OCI-LY1 (cell line): ENCODE results near the gene NSG1.
A peak's percentile ranks its signal among the peaks of the same experiment; 100 is the strongest.

Experiments
- H2AFZ ChIP-seq: fragments of 200-600 bp; sonication (generic), shearing (Covaris generic); 2 replicates; pipeline ENCODE4 v1.6.0; 2014; ENCODE audit warnings: antibody characterized with exemption, mild to moderate bottlenecking, low read length
- H3F3A ChIP-seq: fragments of 200-600 bp; sonication (generic), shearing (Covaris generic); 2 replicates; pipeline ENCODE4 v1.6.0; 2014; ENCODE audit warnings: mild to moderate bottlenecking, antibody characterized with exemption, low read length, moderate library complexity; ENCODE audit not compliant: insufficient read depth
- H3K27ac ChIP-seq: fragments of 200-600 bp; sonication (generic); 2 replicates; pipeline ENCODE4 v1.5.1; 2014; ENCODE audit warnings: low read length, mixed run types, mild to moderate bottlenecking, low read depth; ENCODE audit not compliant: poor library complexity, severe bottlenecking
- H3K27me3 ChIP-seq: fragments of 200-600 bp; sonication (generic); 2 replicates; pipeline ENCODE4 v1.6.0; 2014; ENCODE audit warnings: antibody characterized with exemption, mild to moderate bottlenecking, low read length, moderate library complexity; ENCODE audit not compliant: insufficient read depth
- H3K36me3 ChIP-seq: fragments of 200-600 bp; sonication (generic); 2 replicates; pipeline ENCODE4 v1.6.1; 2014; ENCODE audit warnings: mild to moderate bottlenecking, antibody characterized with exemption, low read length, moderate library complexity, mixed read lengths; ENCODE audit not compliant: insufficient read depth
- H3K4me1 ChIP-seq: fragments of 200-600 bp; sonication (generic); 2 replicates; pipeline ENCODE4 v1.5.1; 2014; ENCODE audit warnings: mild to moderate bottlenecking, low read length, moderate library complexity; ENCODE audit not compliant: insufficient read depth, severe bottlenecking
- H3K4me2 ChIP-seq: fragments of 200-600 bp; sonication (generic), shearing (Covaris generic); 2 replicates; pipeline ENCODE4 v1.6.1; 2014; ENCODE audit warnings: low read length
- H3K4me3 ChIP-seq: fragments of 200-600 bp; sonication (generic); 2 replicates; pipeline ENCODE4 v1.5.1; 2014; ENCODE audit warnings: low read length, low read depth, mild to moderate bottlenecking, mixed read lengths; ENCODE audit not compliant: poor library complexity, severe bottlenecking
- H3K79me2 ChIP-seq: fragments of 200-600 bp; shearing (Covaris generic); 2 replicates; pipeline ENCODE4 v1.6.1; 2016; ENCODE audit warnings: mixed run types, low read length, mixed read lengths; ENCODE audit not compliant: insufficient read depth
- H3K9ac ChIP-seq: fragments of 200-600 bp; sonication (generic), shearing (Covaris generic); 2 replicates; pipeline ENCODE4 v1.6.1; 2014; ENCODE audit warnings: mild to moderate bottlenecking, low read length, mixed read lengths
- H3K9me2 ChIP-seq: fragments of 200-600 bp; sonication (generic), shearing (Covaris generic); 2 replicates; pipeline ENCODE4 v1.6.1; 2014; ENCODE audit warnings: low read depth, mild to moderate bottlenecking, low read length, mixed read lengths
- H3K9me3 ChIP-seq: fragments of 200-600 bp; shearing (Covaris generic); 2 replicates; pipeline ENCODE4 v1.6.1; 2014; ENCODE audit warnings: low read length, mixed read lengths
- H4K20me1 ChIP-seq: fragments of 200-600 bp; sonication (generic), shearing (Covaris generic); 2 replicates; pipeline ENCODE4 v1.6.0; 2016; ENCODE audit warnings: mild to moderate bottlenecking, low read length; ENCODE audit not compliant: insufficient read depth
- CTCF ChIP-seq: fragments of 200-600 bp; sonication (generic), shearing (Covaris generic); IDR thresholded peaks from 2 replicates; pipeline ENCODE4 v1.5.1; 2017; ENCODE audit warnings: mild to moderate bottlenecking, antibody characterized with exemption, low read length, moderate library complexity, mixed read lengths
- EZH2 ChIP-seq: fragments of 200-600 bp; sonication (generic), shearing (Covaris generic); IDR thresholded peaks from 2 replicates; pipeline ENCODE4 v1.8.0; 2017; ENCODE audit warnings: borderline replicate concordance, mixed run types, mild to moderate bottlenecking, antibody characterized with exemption, low read length, moderate library complexity, mixed read lengths

Gene NSG1

DNA sequence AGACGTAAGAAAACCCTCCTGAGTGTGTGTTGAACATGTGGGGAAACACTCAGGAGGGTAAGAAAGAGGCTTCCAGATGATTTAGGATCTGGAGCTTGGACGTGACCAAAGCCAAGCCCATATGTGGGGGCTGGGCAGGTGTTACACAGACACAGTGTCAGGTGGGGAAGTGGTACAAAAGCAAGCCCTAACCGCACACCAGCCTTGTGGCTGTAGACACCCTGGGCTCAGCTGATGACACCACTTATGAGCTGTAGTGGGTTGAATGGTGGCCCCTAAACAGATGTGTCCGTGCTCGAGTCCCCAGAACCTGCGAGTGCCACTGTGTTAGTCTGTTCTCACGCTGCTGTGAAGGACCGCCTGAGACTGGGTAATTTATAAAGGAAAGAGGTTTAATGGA lies 25.0 kb upstream of the NSG1 start:
- no peak for TF ChIP-seq EZH2
- no peaks in the 10 kb centered on the region for H4K20me1 ChIP-seq
- H3K27me3 ChIP-seq: no peaks in the 10 kb centered on the region
- H2AFZ ChIP-seq: 0 out of 2 replicates have a peak overlapping the region, but pooled peaks have one; percentile 34
- no peak overlapping the region for H3K4me3 ChIP-seq
- no peaks in the 10 kb centered on the region; the same call in 1 of the 2 replicates for H3K9me3 ChIP-seq
- H3K9ac ChIP-seq: peak overlapping the region; percentile 44
- H3K4me2 ChIP-seq: peak overlapping the region; percentile 17; the same call in 1 of the 2 replicates
- H3K9me2 ChIP-seq: no peaks in the 10 kb centered on the region
- no peaks in the 10 kb centered on the region for H3F3A ChIP-seq
- no peaks in the 10 kb centered on the region for H3K36me3 ChIP-seq
- H3K27ac ChIP-seq: peak overlapping the region; percentile 93
- peaks cover 53% of the 10 kb centered on the region for H3K4me1 ChIP-seq
- H3K79me2 ChIP-seq: no peaks in the 10 kb centered on the region

- no peaks in the 10 kb centered on the region for H4K20me1 ChIP-seq
- no peaks in the 10 kb centered on the region for H3K27me3 ChIP-seq
- H2AFZ ChIP-seq: no peak overlapping the region
- no peaks in the 10 kb centered on the region for H3K36me3 ChIP-seq
- peak overlapping the region; percentile 93 for H3K27ac ChIP-seq
- H3K9me2 ChIP-seq: no peaks in the 10 kb centered on the region
- no peaks in the 10 kb centered on the region for H3K79me2 ChIP-seq
- no peaks in the 10 kb centered on the region; the same call in 1 of the 2 replicates for H3K9me3 ChIP-seq
- H3F3A ChIP-seq: no peaks in the 10 kb centered on the region
- peaks cover 50% of the 10 kb centered on the region for H3K4me1 ChIP-seq
- no peak overlapping the region for H3K4me2 ChIP-seq
- no peak overlapping the region for H3K4me3 ChIP-seq
- TF ChIP-seq CTCF: peak; percentile 33; the same call in 1 of the 2 replicates
- no peak for TF ChIP-seq EZH2
- H3K9ac ChIP-seq: no peak overlapping the region
Observed at GRCh38 chr4:4362991-4363697, 23.8 kb upstream of the NSG1 start.

- H3K27me3 ChIP-seq: no peaks in the 10 kb centered on the region
- no peak overlapping the region for H3K4me2 ChIP-seq
- no peaks in the 10 kb centered on the region for H3K79me2 ChIP-seq
- H4K20me1 ChIP-seq: no peaks in the 10 kb centered on the region
- H2AFZ ChIP-seq: no peak overlapping the region
- H3F3A ChIP-seq: no peaks in the 10 kb centered on the region
- H3K4me1 ChIP-seq: peaks cover 41% of the 10 kb centered on the region
- peak overlapping the region; percentile 93 for H3K27ac ChIP-seq
- no peaks in the 10 kb centered on the region; the same call in 1 of the 2 replicates for H3K9me3 ChIP-seq
- no peaks in the 10 kb centered on the region for H3K9me2 ChIP-seq
- H3K4me3 ChIP-seq: no peak overlapping the region
- no peak overlapping the region for H3K9ac ChIP-seq
- no peak for TF ChIP-seq CTCF
- TF ChIP-seq EZH2: no peak
- H3K36me3 ChIP-seq: no peaks in the 10 kb centered on the region
Observed at GRCh38 chr4:4364061-4364460, 22.8 kb upstream of the NSG1 start.
